Neutrophil (primary cell): ENCODE results near the gene ZCRB1.

Experiments used
- H3K27ac ChIP-seq: fragments of 200-600 bp; sonication (generic); 2 replicates; pipeline ENCODE4 v1.5.1; 2016; ENCODE audit warnings: mild to moderate bottlenecking, moderate library complexity
- H3K27me3 ChIP-seq: fragments of 200-600 bp; sonication (generic); 2 replicates; pipeline ENCODE4 v1.6.0; 2016; ENCODE audit warnings: mild to moderate bottlenecking
- H3K36me3 ChIP-seq: fragments of 200-600 bp; sonication (generic); 2 replicates; pipeline ENCODE4 v1.5.1; 2017
- H3K4me1 ChIP-seq, 2 experiments: fragments of 200-600 bp in 1 of 2; sonication (generic) in 1 of 2; 1 replicate in 1 of 2; 2 replicates in 1 of 2; pipeline versions ENCODE4 v1.5.1 to v1.6.1; 2013 to 2016; ENCODE audit warnings: low read depth in 1 of 2, low read length in 1 of 2, mild to moderate bottlenecking in 1 of 2, moderate library complexity in 1 of 2; ENCODE audit not compliant: control insufficient read depth in 1 of 2, insufficient read depth in 1 of 2
- H3K4me3 ChIP-seq, 2 experiments: fragments of 200-600 bp in 1 of 2; sonication (generic) in 1 of 2; 1 replicate in 1 of 2; 2 replicates in 1 of 2; pipeline ENCODE4 v1.5.1; 2013 to 2016; ENCODE audit warnings: low read depth in 1 of 2, low read length in 1 of 2, mild to moderate bottlenecking in 1 of 2, moderate library complexity in 1 of 2
- H3K9me3 ChIP-seq: fragments of 200-600 bp; sonication (generic); 2 replicates; pipeline ENCODE4 v1.5.1; 2016
- TF ChIP-seq, protein P1 (sequence below): fragments of 200-600 bp; sonication (generic); IDR thresholded peaks from 2 replicates; pipeline ENCODE4 v1.5.1; 2016; ENCODE audit warnings: antibody characterized with exemption

ZCRB1 gene

DNA sequence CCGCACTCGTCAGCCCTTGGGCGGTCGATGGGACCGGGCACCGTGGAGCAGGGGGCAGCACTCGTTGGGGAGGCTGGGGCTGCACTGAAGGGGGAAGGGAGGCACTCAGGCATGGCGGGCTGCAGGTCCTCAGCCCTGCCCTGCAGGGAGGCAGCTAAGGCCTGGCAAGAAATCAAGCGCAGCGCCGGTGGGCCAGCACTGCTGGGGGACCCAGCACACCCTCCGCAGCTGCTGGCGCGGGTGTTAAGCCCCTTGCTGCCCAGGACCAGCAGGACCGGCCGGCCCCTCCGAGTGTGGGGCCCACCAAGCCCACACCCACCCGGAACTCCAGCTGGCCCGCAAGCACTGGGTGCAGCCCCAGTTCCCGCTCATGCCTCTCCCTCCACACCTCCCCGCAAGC lies 52.2 kb downstream of the ZCRB1 start:
- TF ChIP-seq, protein P1, sequence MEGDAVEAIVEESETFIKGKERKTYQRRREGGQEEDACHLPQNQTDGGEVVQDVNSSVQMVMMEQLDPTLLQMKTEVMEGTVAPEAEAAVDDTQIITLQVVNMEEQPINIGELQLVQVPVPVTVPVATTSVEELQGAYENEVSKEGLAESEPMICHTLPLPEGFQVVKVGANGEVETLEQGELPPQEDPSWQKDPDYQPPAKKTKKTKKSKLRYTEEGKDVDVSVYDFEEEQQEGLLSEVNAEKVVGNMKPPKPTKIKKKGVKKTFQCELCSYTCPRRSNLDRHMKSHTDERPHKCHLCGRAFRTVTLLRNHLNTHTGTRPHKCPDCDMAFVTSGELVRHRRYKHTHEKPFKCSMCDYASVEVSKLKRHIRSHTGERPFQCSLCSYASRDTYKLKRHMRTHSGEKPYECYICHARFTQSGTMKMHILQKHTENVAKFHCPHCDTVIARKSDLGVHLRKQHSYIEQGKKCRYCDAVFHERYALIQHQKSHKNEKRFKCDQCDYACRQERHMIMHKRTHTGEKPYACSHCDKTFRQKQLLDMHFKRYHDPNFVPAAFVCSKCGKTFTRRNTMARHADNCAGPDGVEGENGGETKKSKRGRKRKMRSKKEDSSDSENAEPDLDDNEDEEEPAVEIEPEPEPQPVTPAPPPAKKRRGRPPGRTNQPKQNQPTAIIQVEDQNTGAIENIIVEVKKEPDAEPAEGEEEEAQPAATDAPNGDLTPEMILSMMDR = no peak
- Histone ChIP-seq H3K27me3 (peaks cover 13% of the 10 kb centered on the region), H3K9me3 (no peaks in the 10 kb centered on the region), H3K4me1 (peaks cover 8 to 12% of the 10 kb centered on the region in 2 experiments), H3K4me3 (no peak overlapping the region), H3K36me3 (no peaks in the 10 kb centered on the region), H3K27ac (no peak overlapping the region)

GRCh38 chr12:42270596-42270995 lies 55.3 kb downstream of the ZCRB1 start:
- TF ChIP-seq, protein P1 = no peak
- H3K4me3 ChIP-seq = no peak overlapping the region
- no peaks in the 10 kb centered on the region for H3K36me3 ChIP-seq
- peaks cover 8 to 12% of the 10 kb centered on the region in 2 experiments for H3K4me1 ChIP-seq
- peaks cover 7% of the 10 kb centered on the region for H3K27me3 ChIP-seq
- no peaks in the 10 kb centered on the region for H3K9me3 ChIP-seq
- H3K27ac ChIP-seq = no peak overlapping the region

GRCh38 chr12:42267413-42268190 lies 58.3 kb downstream of the ZCRB1 start:
- Histone ChIP-seq H3K9me3 (no peaks in the 10 kb centered on the region), H3K4me1 (peaks cover 8 to 12% of the 10 kb centered on the region in 2 experiments), H3K4me3 (no peak overlapping the region), H3K27me3 (peaks cover 7% of the 10 kb centered on the region), H3K36me3 (no peaks in the 10 kb centered on the region), H3K27ac (no peak overlapping the region)
- TF ChIP-seq, protein P1 = no peak

- Histone ChIP-seq H3K9me3 (no peaks in the 10 kb centered on the region), H3K27me3 (no peaks in the 10 kb centered on the region), H3K36me3 (no peaks in the 10 kb centered on the region), H3K27ac (no peak overlapping the region), H3K4me1 (peaks cover 8 to 12% of the 10 kb centered on the region in 2 experiments), H3K4me3 (no peak overlapping the region)
- TF ChIP-seq, protein P1 = no peak
Observed at GRCh38 chr12:42266579-42267230, 59.2 kb downstream of the ZCRB1 start.

DNA sequence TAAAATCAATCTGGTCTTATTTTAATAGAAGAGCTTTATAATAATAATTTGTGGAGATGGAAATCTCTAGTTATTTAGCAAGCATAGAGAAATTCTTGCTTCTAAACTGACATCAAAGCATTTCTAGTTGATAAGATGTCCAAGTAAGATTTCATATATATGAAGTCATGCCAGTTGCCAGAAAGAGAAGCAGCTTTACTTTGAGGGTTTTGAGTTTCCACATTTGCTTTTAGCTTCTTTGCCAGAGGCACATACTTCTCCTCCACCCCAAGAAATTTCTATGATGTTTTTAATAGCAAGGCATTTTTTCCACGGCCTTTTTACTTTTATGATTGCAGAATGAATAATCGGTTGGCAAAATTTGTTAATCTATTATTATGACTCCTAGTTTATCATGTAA lies 63.6 kb downstream of the ZCRB1 start:
- no peak overlapping the region for H3K4me3 ChIP-seq
- TF ChIP-seq, protein P1 = no peak

More for the DNA sequence above, 63.6 kb downstream of the ZCRB1 start:
- no peaks in the 10 kb centered on the region for H3K4me1 ChIP-seq
- H3K36me3 ChIP-seq = no peaks in the 10 kb centered on the region
- H3K27me3 ChIP-seq = no peaks in the 10 kb centered on the region
- no peaks in the 10 kb centered on the region for H3K9me3 ChIP-seq
- H3K27ac ChIP-seq = no peak overlapping the region
